Astrocyte (in vitro differentiated cells and primary cell): ENCODE results near the gene TNFAIP2.

ENCODE experiments used
- EZH2 ChIP-seq: IDR thresholded peaks from 2 replicates; pipeline ENCODE4 v1.6.1; 2012; ENCODE audit warnings: mild to moderate bottlenecking, low read length, inconsistent platforms; ENCODE audit not compliant: insufficient read depth
- TF ChIP-seq, protein P1 (sequence below): IDR thresholded peaks from 2 replicates; pipeline ENCODE4 v1.5.1; 2011; ENCODE audit warnings: low read depth, mild to moderate bottlenecking, inconsistent platforms, low read length, moderate library complexity; ENCODE audit not compliant: insufficient read depth

DNA sequence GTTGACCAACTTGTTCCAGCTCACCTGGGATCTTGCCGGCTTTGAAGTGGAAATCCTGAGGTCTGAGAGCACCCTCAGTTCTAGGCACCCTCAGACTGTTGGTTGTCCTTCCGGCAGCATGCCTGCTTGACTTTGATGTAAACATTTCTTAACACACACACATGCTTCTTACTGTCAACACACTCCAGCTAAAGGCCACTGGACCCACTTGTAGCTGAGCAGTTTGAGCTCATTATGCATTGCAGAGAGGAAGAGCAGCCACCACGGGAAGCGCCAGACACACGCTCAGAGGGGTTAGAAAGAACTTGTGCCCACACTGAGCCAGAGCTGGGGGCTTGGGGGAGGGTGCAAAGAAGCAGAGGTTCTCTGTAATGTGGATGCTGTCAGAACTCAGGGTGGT, 55.8 kb downstream of the TNFAIP2 start:
- TF ChIP-seq, protein P1, sequence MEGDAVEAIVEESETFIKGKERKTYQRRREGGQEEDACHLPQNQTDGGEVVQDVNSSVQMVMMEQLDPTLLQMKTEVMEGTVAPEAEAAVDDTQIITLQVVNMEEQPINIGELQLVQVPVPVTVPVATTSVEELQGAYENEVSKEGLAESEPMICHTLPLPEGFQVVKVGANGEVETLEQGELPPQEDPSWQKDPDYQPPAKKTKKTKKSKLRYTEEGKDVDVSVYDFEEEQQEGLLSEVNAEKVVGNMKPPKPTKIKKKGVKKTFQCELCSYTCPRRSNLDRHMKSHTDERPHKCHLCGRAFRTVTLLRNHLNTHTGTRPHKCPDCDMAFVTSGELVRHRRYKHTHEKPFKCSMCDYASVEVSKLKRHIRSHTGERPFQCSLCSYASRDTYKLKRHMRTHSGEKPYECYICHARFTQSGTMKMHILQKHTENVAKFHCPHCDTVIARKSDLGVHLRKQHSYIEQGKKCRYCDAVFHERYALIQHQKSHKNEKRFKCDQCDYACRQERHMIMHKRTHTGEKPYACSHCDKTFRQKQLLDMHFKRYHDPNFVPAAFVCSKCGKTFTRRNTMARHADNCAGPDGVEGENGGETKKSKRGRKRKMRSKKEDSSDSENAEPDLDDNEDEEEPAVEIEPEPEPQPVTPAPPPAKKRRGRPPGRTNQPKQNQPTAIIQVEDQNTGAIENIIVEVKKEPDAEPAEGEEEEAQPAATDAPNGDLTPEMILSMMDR, result no peak
- TF ChIP-seq EZH2, result no peak
